WTC11 (cell line): ENCODE results near the gene FAM47E. TPM values are rescaled to one million over a fixed set of nuclear protein-coding genes. Genes with fewer than 3 reads are reported as not detected.

ENCODE experiments used
- ATAC-seq: fragments of 200-7000 bp; cut with Tn5 transposase; 2 replicates; pipeline ENCODE4 v1.10.0; 2021; ENCODE audit warnings: mild to moderate bottlenecking, moderate library complexity
- CTCF ChIA-PET: fragments of 300-600 bp; sonication (Branson Sonifier 250); formaldehyde crosslinking; loops from one replicate; lab custom pipeline; 2021; ENCODE audit warnings: antibody characterized with exemption; lab: Charles Lee
- POLR2A ChIA-PET: fragments of 350-600 bp; sonication (Branson Sonifier 250); formaldehyde crosslinking; loops from one replicate; lab custom pipeline; 2021; ENCODE audit warnings: antibody characterized with exemption; lab: Charles Lee
- DNase-seq: peaks from one replicate; pipeline ENCODE4 v3.0.0; 2021; ENCODE audit warnings: low spot score
- H3K27ac Mint-ChIP-seq: 2 replicates; pipeline ENCODE4 v1.8.0; 2021; ENCODE audit warnings: mixed read lengths
- H3K27me3 Mint-ChIP-seq: 2 replicates; pipeline ENCODE4 v1.8.0; 2021; ENCODE audit warnings: low read depth, mild to moderate bottlenecking, moderate library complexity, mixed read lengths
- H3K36me3 Mint-ChIP-seq: 2 replicates; pipeline ENCODE4 v1.8.0; 2021; ENCODE audit warnings: mixed read lengths
- H3K4me1 Mint-ChIP-seq: 2 replicates; pipeline ENCODE4 v1.8.0; 2022; ENCODE audit warnings: mixed read lengths
- H3K4me3 Mint-ChIP-seq: 2 replicates; pipeline ENCODE4 v1.8.0; 2021; ENCODE audit warnings: mild to moderate bottlenecking, moderate library complexity, mixed read lengths
- H3K9me3 Mint-ChIP-seq: 2 replicates; pipeline ENCODE4 v1.8.0; 2021; ENCODE audit warnings: mixed read lengths
- MYBL2 ChIP-seq: sonication (generic); formaldehyde crosslinking; IDR thresholded peaks from 2 replicates; pipeline ENCODE4 v1.8.1; 2023; ENCODE audit warnings: mild to moderate bottlenecking, moderate library complexity, missing genetic modification reagents
- NFYB ChIP-seq: sonication (generic); formaldehyde crosslinking; conservative IDR thresholded peaks from 2 replicates; pipeline ENCODE4 v1.8.0; 2022; ENCODE audit warnings: low read depth, missing genetic modification reagents
- ZBTB21 ChIP-seq: sonication (generic); formaldehyde crosslinking; IDR thresholded peaks from 2 replicates; pipeline ENCODE4 v1.8.1; 2023; ENCODE audit warnings: mild to moderate bottlenecking, missing genetic modification reagents, borderline replicate concordance
- ZNF263 ChIP-seq: sonication (generic); formaldehyde crosslinking; IDR thresholded peaks from 2 replicates; pipeline ENCODE4 v1.8.1; 2022; ENCODE audit warnings: low read depth, mild to moderate bottlenecking, moderate library complexity, missing genetic modification reagents
- total RNA-seq: library from RNA; stranded (reverse); gene quantifications from 3 replicates; pipeline ENCODE4 v1.2.3, GENCODE V29; 2021
- TF ChIP-seq, protein P1 (sequence below): sonication (generic); formaldehyde crosslinking; IDR thresholded peaks from 2 replicates; pipeline ENCODE4 v1.8.1; 2023; ENCODE audit warnings: mild to moderate bottlenecking, missing genetic modification reagents, moderate library complexity
- TF ChIP-seq, protein P2 (sequence below): sonication (generic); formaldehyde crosslinking; IDR thresholded peaks from 2 replicates; pipeline ENCODE4 v1.8.0; 2022; ENCODE audit warnings: mild to moderate bottlenecking, missing genetic modification reagents
- TF ChIP-seq, protein P3 (sequence below): fragments of 250-450 bp; sonication (Bioruptor Pico); IDR thresholded peaks from 2 replicates; pipeline ENCODE4 v1.9.0; 2021; ENCODE audit warnings: mild to moderate bottlenecking
- TF ChIP-seq, protein P4 (sequence below): fragments of 200-600 bp; IDR thresholded peaks from 2 replicates; pipeline ENCODE4 v1.8.0; 2022; ENCODE audit warnings: antibody characterized with exemption
- TF ChIP-seq, protein P5 (sequence below): sonication (generic); formaldehyde crosslinking; IDR thresholded peaks from 2 replicates; pipeline ENCODE4 v1.8.0; 2022; ENCODE audit warnings: mild to moderate bottlenecking, missing genetic modification reagents
- TF ChIP-seq, protein P6 (sequence below): sonication (generic); formaldehyde crosslinking; IDR thresholded peaks from 2 replicates; pipeline ENCODE4 v1.8.1; 2023; ENCODE audit warnings: mild to moderate bottlenecking, missing genetic modification reagents, moderate library complexity
- TF ChIP-seq, protein P7 (sequence below): sonication (generic); formaldehyde crosslinking; IDR thresholded peaks from 2 replicates; pipeline ENCODE4 v1.8.1; 2022; ENCODE audit warnings: mild to moderate bottlenecking, moderate library complexity, missing genetic modification reagents
- TF ChIP-seq, protein P8 (sequence below): sonication (generic); formaldehyde crosslinking; conservative IDR thresholded peaks from 2 replicates; pipeline ENCODE4 v1.8.1; 2022; ENCODE audit warnings: mild to moderate bottlenecking, missing genetic modification reagents
- TF ChIP-seq, protein P9 (sequence below): fragments of 250-450 bp; sonication (Bioruptor Pico); IDR thresholded peaks from 2 replicates; pipeline ENCODE4 v1.9.0; 2021; ENCODE audit warnings: moderate library complexity, mild to moderate bottlenecking, inconsistent platforms, borderline replicate concordance
- TF ChIP-seq, protein P10 (sequence below): sonication (generic); formaldehyde crosslinking; IDR thresholded peaks from 2 replicates; pipeline ENCODE4 v1.8.1; 2023; ENCODE audit warnings: mild to moderate bottlenecking, missing genetic modification reagents

Gene FAM47E
- total RNA-seq, 1 experiment from 2014 or later, result 1.4 TPM

DNA sequence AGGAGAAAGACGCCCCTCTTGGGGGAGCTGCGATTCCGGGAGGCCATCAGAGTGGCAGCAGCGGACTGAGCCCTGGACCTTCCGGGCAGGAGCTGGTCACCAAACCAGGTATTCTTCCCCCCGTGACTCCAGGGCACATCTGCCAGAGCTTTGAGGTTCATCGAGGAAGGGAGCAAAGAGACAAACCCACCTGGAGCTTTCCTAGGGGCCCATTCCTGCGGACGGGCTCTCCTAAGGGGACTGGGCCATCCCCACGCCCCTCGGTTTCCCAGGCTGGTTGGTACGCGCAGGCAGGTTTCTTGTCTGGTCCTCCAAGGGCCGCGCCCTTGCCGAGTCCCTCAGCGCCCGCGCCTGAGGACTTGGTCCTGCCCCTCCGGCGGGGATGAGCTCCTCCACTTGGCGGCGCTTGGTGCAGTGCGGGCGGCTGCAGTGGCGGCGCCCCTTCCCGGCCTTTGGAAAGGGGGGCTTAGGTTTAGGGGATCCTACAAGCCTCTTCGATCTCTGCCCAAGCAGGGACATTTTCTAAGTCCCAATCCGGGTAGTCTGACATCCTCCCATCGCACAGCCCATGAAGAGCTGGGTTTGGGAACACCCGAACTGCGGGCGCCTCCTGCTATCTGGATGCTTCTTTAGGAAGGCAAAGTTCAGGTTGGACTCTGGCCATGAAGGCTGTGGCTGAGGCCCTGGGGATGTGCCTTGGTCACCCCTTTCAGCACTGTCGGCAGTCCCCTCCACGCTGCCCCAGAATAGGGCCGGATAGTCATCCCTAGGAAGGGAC is 55.5 kb downstream of the FAM47E start:
- CTCF ChIA-PET, result interaction anchor here (0.6 to 3.0 kb wide), 12 partner anchors 28 to 411 kb away, joined by 3 to 46 read pairs (median 3); partner anchors contain the start of gene SHROOM3
- H3K27me3 Mint-ChIP-seq, result peaks cover 33% of the 10 kb centered on the region
- TF ChIP-seq, protein P1, sequence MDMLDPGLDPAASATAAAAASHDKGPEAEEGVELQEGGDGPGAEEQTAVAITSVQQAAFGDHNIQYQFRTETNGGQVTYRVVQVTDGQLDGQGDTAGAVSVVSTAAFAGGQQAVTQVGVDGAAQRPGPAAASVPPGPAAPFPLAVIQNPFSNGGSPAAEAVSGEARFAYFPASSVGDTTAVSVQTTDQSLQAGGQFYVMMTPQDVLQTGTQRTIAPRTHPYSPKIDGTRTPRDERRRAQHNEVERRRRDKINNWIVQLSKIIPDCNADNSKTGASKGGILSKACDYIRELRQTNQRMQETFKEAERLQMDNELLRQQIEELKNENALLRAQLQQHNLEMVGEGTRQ (CRISPR knock-in tag), result no peak
- TF ChIP-seq, protein P2, sequence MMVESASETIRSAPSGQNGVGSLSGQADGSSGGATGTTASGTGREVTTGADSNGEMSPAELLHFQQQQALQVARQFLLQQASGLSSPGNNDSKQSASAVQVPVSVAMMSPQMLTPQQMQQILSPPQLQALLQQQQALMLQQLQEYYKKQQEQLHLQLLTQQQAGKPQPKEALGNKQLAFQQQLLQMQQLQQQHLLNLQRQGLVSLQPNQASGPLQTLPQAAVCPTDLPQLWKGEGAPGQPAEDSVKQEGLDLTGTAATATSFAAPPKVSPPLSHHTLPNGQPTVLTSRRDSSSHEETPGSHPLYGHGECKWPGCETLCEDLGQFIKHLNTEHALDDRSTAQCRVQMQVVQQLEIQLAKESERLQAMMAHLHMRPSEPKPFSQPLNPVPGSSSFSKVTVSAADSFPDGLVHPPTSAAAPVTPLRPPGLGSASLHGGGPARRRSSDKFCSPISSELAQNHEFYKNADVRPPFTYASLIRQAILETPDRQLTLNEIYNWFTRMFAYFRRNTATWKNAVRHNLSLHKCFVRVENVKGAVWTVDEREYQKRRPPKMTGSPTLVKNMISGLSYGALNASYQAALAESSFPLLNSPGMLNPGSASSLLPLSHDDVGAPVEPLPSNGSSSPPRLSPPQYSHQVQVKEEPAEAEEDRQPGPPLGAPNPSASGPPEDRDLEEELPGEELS (CRISPR knock-in tag), result peak; percentile 42; the same call in 1 of the 2 replicates
- DNase-seq (peak; percentile 76), ATAC-seq (peak; percentile 77)
- peaks cover 7% of the 10 kb centered on the region; the same call in 1 of the 2 replicates for H3K36me3 Mint-ChIP-seq
- peaks cover 12% of the 10 kb centered on the region for H3K4me1 Mint-ChIP-seq
- no peaks in the 10 kb centered on the region for H3K9me3 Mint-ChIP-seq
- H3K27ac Mint-ChIP-seq, result no peak overlapping the region
- peak overlapping the region; percentile 84 for H3K4me3 Mint-ChIP-seq
- POLR2A ChIA-PET, result interaction anchor here (0.6 to 1.3 kb wide), 2 partner anchors 27 to 72 kb away, joined by 3 read pairs; no protein-coding TSS in a partner anchor

DNA sequence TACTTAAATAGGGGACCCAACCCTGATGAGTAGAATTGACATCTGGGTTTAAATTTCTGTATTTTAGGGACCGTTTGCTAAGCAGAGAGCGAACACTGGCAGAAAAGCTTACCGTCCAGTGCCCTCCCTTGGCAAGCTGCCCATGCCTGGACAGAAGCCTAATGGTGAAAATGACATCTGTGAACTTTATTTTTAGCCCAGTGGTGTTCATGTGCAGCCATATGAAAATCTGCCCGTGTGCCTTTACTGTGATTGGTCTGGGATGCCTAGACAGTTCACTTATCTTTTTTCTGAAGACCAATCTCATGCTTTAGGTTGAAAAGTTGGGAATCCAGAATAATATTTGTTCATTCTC is 56.1 kb downstream of the FAM47E start:
- CTCF ChIA-PET, result interaction anchor here (0.6 to 3.0 kb wide), 10 partner anchors 29 to 582 kb away, joined by 3 to 46 read pairs (median 4); partner anchors contain the start of gene SHROOM3
- no peak overlapping the region for H3K27ac Mint-ChIP-seq

DNA sequence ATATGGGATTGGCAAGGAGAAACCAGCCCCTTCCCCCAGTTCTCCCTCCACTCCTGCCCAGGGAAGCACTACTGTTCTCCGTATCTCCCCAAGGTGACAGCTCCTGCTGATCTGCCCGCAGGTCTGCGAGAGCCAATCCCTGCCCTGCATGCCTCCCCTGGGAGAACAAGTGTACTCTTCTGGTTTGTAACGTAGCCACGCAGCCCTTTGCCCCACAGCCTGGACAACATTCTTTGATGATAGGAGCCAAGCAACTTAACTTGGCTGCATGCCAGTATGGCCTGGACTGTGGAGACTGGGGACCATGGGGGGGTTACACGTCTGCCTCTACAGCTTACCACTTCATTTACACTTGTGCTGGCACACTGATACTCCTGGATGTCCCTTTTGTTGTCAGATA is 57.0 kb downstream of the FAM47E start:
- H3K36me3 Mint-ChIP-seq, result peaks cover 7% of the 10 kb centered on the region; the same call in 1 of the 2 replicates
- no peaks in the 10 kb centered on the region for H3K9me3 Mint-ChIP-seq
- CTCF ChIA-PET, result interaction anchor here (0.6 to 1.2 kb wide), 3 partner anchors 109 to 475 kb away, joined by 3 to 4 read pairs (median 4); no protein-coding TSS in a partner anchor
- H3K4me3 Mint-ChIP-seq, result peak overlapping the region; percentile 38; the same call in 1 of the 2 replicates
- ATAC-seq, result no peak
- POLR2A ChIA-PET, result no interaction called here
- DNase-seq, result no peak
- peaks cover 33% of the 10 kb centered on the region for H3K27me3 Mint-ChIP-seq
- peaks cover 12% of the 10 kb centered on the region for H3K4me1 Mint-ChIP-seq
- H3K27ac Mint-ChIP-seq, result no peak overlapping the region
- TF ChIP-seq ZNF263 (no peak), ZBTB21 (CRISPR knock-in tag) (no peak), NFYB (CRISPR knock-in tag) (no peak), MYBL2 (CRISPR knock-in tag) (no peak)
- TF ChIP-seq, protein P3, sequence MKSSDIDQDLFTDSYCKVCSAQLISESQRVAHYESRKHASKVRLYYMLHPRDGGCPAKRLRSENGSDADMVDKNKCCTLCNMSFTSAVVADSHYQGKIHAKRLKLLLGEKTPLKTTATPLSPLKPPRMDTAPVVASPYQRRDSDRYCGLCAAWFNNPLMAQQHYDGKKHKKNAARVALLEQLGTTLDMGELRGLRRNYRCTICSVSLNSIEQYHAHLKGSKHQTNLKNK, result no peak
- TF ChIP-seq, protein P4, sequence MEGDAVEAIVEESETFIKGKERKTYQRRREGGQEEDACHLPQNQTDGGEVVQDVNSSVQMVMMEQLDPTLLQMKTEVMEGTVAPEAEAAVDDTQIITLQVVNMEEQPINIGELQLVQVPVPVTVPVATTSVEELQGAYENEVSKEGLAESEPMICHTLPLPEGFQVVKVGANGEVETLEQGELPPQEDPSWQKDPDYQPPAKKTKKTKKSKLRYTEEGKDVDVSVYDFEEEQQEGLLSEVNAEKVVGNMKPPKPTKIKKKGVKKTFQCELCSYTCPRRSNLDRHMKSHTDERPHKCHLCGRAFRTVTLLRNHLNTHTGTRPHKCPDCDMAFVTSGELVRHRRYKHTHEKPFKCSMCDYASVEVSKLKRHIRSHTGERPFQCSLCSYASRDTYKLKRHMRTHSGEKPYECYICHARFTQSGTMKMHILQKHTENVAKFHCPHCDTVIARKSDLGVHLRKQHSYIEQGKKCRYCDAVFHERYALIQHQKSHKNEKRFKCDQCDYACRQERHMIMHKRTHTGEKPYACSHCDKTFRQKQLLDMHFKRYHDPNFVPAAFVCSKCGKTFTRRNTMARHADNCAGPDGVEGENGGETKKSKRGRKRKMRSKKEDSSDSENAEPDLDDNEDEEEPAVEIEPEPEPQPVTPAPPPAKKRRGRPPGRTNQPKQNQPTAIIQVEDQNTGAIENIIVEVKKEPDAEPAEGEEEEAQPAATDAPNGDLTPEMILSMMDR, result no peak
- TF ChIP-seq, protein P5, sequence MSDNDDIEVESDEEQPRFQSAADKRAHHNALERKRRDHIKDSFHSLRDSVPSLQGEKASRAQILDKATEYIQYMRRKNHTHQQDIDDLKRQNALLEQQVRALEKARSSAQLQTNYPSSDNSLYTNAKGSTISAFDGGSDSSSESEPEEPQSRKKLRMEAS (CRISPR knock-in tag), result no peak
- TF ChIP-seq, protein P6, sequence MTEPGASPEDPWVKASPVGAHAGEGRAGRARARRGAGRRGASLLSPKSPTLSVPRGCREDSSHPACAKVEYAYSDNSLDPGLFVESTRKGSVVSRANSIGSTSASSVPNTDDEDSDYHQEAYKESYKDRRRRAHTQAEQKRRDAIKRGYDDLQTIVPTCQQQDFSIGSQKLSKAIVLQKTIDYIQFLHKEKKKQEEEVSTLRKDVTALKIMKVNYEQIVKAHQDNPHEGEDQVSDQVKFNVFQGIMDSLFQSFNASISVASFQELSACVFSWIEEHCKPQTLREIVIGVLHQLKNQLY (CRISPR knock-in tag), result no peak
- TF ChIP-seq, protein P7, sequence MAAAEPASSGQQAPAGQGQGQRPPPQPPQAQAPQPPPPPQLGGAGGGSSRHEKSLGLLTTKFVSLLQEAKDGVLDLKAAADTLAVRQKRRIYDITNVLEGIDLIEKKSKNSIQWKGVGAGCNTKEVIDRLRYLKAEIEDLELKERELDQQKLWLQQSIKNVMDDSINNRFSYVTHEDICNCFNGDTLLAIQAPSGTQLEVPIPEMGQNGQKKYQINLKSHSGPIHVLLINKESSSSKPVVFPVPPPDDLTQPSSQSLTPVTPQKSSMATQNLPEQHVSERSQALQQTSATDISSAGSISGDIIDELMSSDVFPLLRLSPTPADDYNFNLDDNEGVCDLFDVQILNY (CRISPR knock-in tag), result no peak
- TF ChIP-seq, protein P8, sequence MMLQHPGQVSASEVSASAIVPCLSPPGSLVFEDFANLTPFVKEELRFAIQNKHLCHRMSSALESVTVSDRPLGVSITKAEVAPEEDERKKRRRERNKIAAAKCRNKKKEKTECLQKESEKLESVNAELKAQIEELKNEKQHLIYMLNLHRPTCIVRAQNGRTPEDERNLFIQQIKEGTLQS (CRISPR knock-in tag), result no peak

More for the DNA sequence above, 56.1 kb downstream of the FAM47E start:
- POLR2A ChIA-PET, result no interaction called here
- Mint-ChIP-seq H3K36me3 (peaks cover 7% of the 10 kb centered on the region; the same call in 1 of the 2 replicates), H3K4me1 (peaks cover 12% of the 10 kb centered on the region), H3K9me3 (no peaks in the 10 kb centered on the region), H3K4me3 (peak overlapping the region; percentile 84), H3K27me3 (peaks cover 33% of the 10 kb centered on the region)
- no peak for ATAC-seq
- DNase-seq, result no peak
- TF ChIP-seq, protein P9, sequence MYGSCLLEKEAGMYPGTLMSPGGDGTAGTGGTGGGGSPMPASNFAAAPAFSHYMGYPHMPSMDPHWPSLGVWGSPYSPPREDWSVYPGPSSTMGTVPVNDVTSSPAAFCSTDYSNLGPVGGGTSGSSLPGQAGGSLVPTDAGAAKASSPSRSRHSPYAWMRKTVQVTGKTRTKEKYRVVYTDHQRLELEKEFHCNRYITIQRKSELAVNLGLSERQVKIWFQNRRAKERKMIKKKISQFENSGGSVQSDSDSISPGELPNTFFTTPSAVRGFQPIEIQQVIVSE (CRISPR knock-in tag), result no peak
- TF ChIP-seq, protein P5 (CRISPR knock-in tag), result 0 out of 2 replicates have a peak, but pooled peaks have one; percentile 5
- TF ChIP-seq, protein P10, sequence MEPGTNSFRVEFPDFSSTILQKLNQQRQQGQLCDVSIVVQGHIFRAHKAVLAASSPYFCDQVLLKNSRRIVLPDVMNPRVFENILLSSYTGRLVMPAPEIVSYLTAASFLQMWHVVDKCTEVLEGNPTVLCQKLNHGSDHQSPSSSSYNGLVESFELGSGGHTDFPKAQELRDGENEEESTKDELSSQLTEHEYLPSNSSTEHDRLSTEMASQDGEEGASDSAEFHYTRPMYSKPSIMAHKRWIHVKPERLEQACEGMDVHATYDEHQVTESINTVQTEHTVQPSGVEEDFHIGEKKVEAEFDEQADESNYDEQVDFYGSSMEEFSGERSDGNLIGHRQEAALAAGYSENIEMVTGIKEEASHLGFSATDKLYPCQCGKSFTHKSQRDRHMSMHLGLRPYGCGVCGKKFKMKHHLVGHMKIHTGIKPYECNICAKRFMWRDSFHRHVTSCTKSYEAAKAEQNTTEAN (CRISPR knock-in tag), result no peak
